Measurements from ENCODE around the gene CHPF2.

The CHPF2 gene

GRCh38 chr7:151213826-151214225 is 18.5 kb upstream of the CHPF2 start:
- ChIA-PET CTCF (interaction anchor here (1.2 kb wide), 1 partner anchor 30 kb away, joined by 4 read pairs; no protein-coding TSS in a partner anchor), POLR2A (interaction anchor here (1.3 to 1.8 kb wide), 2 partner anchors 9 to 13 kb away, joined by 5 to 7 read pairs; partner anchors contain the start of gene ABCF2)
- Histone ChIP-seq H3K9me3 (ENCODE audit: control insufficient read depth, insufficient read depth, low read depth, low read length) (no peaks in the 10 kb centered on the region), H3K4me3 (ENCODE audit: low read depth, low read length) (no peak overlapping the region), H3K27ac (ENCODE audit: extremely low read depth, low read depth, low read length) (no peak overlapping the region), H3K36me3 (ENCODE audit: control insufficient read depth in 2 of 2, insufficient read depth in 1 of 2, low read length in 2 of 2) (peaks cover 15 to 75% of the 10 kb centered on the region in 2 experiments; a peak in 2 of 3 replicates), H3K4me1 (ENCODE audit: control insufficient read depth, insufficient read depth, low read length) (no peaks in the 10 kb centered on the region)
- TF ChIP-seq MYNN (tag by site-specific recombination; IDR thresholded peaks at IDR 0.05; ENCODE audit: borderline replicate concordance) (no peak), ZNF157 (tag by site-specific recombination; IDR thresholded peaks at IDR 0.05) (no peak), ZNF660 (tag by site-specific recombination; IDR thresholded peaks at IDR 0.05) (no peak), IKZF3 (tag by site-specific recombination; IDR thresholded peaks at IDR 0.05) (no peak), ZNF2 (tag by site-specific recombination; IDR thresholded peaks at IDR 0.05) (no peak), MEIS1 (CRISPR knock-in tag; IDR thresholded peaks at IDR 0.05; ENCODE audit: borderline replicate concordance) (no peak), ZNF530 (tag by site-specific recombination; IDR thresholded peaks at IDR 0.05; ENCODE audit: low read depth) (no peak), BCL6B (tag by site-specific recombination; IDR thresholded peaks at IDR 0.05) (no peak), ZNF23 (tag by site-specific recombination; IDR thresholded peaks at IDR 0.05; ENCODE audit: borderline replicate concordance) (no peak), ZNF394 (tag by site-specific recombination; IDR thresholded peaks at IDR 0.05; ENCODE audit: borderline replicate concordance) (no peak), ZNF133 (tag by site-specific recombination; IDR thresholded peaks at IDR 0.05) (no peak), ZNF658 (tag by site-specific recombination; IDR thresholded peaks at IDR 0.05) (no peak), ZNF555 (tag by site-specific recombination; conservative IDR thresholded peaks at IDR 0.05) (no peak), ZNF169 (tag by site-specific recombination; IDR thresholded peaks at IDR 0.05) (no peak), ZNF600 (tag by site-specific recombination; IDR thresholded peaks at IDR 0.05) (no peak), ZFHX2 (tag by site-specific recombination; conservative IDR thresholded peaks at IDR 0.05) (no peak), CTCF (tag by site-specific recombination; IDR thresholded peaks at IDR 0.05) (no peak)
- TF ChIP-seq, protein P1, sequence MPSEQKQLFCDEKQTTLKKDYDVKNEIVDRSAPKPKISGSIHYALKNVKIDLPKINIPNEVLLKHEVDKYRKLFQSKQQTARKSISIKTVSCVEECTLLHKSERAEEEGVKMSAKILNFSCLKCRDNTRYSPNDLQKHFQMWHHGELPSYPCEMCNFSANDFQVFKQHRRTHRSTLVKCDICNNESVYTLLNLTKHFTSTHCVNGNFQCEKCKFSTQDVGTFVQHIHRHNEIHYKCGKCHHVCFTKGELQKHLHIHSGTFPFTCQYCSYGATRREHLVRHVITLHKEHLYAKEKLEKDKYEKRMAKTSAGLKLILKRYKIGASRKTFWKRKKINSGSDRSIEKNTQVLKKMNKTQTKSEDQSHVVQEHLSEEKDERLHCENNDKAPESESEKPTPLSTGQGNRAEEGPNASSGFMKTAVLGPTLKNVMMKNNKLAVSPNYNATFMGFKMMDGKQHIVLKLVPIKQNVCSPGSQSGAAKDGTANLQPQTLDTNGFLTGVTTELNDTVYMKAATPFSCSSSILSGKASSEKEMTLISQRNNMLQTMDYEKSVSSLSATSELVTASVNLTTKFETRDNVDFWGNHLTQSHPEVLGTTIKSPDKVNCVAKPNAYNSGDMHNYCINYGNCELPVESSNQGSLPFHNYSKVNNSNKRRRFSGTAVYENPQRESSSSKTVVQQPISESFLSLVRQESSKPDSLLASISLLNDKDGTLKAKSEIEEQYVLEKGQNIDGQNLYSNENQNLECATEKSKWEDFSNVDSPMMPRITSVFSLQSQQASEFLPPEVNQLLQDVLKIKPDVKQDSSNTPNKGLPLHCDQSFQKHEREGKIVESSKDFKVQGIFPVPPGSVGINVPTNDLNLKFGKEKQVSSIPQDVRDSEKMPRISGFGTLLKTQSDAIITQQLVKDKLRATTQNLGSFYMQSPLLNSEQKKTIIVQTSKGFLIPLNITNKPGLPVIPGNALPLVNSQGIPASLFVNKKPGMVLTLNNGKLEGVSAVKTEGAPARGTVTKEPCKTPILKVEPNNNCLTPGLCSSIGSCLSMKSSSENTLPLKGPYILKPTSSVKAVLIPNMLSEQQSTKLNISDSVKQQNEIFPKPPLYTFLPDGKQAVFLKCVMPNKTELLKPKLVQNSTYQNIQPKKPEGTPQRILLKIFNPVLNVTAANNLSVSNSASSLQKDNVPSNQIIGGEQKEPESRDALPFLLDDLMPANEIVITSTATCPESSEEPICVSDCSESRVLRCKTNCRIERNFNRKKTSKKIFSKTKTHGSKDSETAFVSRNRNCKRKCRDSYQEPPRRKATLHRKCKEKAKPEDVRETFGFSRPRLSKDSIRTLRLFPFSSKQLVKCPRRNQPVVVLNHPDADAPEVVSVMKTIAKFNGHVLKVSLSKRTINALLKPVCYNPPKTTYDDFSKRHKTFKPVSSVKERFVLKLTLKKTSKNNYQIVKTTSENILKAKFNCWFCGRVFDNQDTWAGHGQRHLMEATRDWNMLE (tag by site-specific recombination; conservative IDR thresholded peaks at IDR 0.05; ENCODE audit: low read depth), result no peak
- TF ChIP-seq, protein P2, sequence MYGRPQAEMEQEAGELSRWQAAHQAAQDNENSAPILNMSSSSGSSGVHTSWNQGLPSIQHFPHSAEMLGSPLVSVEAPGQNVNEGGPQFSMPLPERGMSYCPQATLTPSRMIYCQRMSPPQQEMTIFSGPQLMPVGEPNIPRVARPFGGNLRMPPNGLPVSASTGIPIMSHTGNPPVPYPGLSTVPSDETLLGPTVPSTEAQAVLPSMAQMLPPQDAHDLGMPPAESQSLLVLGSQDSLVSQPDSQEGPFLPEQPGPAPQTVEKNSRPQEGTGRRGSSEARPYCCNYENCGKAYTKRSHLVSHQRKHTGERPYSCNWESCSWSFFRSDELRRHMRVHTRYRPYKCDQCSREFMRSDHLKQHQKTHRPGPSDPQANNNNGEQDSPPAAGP (tag by site-specific recombination; IDR thresholded peaks at IDR 0.05), result no peak
- TF ChIP-seq, protein P3, sequence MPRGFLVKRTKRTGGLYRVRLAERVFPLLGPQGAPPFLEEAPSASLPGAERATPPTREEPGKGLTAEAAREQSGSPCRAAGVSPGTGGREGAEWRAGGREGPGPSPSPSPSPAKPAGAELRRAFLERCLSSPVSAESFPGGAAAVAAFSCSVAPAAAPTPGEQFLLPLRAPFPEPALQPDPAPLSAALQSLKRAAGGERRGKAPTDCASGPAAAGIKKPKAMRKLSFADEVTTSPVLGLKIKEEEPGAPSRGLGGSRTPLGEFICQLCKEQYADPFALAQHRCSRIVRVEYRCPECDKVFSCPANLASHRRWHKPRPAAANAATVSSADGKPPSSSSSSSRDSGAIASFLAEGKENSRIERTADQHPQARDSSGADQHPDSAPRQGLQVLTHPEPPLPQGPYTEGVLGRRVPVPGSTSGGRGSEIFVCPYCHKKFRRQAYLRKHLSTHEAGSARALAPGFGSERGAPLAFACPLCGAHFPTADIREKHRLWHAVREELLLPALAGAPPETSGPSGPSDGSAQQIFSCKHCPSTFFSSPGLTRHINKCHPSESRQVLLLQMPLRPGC (tag by site-specific recombination; IDR thresholded peaks at IDR 0.05), result no peak
